Mammary epithelial cell (primary cell): ENCODE measurements around the gene SEMA5A.

Source experiments
- EZH2 ChIP-seq: IDR thresholded peaks from 2 replicates; pipeline ENCODE4 v1.6.1; 2012; ENCODE audit warnings: low read length, inconsistent platforms, borderline replicate concordance
- TF ChIP-seq, protein P1 (sequence below), 2 donors: IDR thresholded peaks in 1 of 2; conservative IDR thresholded peaks in 1 of 2; 2 replicates each; pipeline ENCODE4 v1.5.1; 2011 to 2012; ENCODE audit warnings: inconsistent platforms in 2 of 2, low read length in 2 of 2, mild to moderate bottlenecking in 2 of 2, control low read depth in 1 of 2, low read depth in 1 of 2; ENCODE audit not compliant: insufficient read depth in 1 of 2; ENCODE audit errors: extremely low read depth in 1 of 2

DNA sequence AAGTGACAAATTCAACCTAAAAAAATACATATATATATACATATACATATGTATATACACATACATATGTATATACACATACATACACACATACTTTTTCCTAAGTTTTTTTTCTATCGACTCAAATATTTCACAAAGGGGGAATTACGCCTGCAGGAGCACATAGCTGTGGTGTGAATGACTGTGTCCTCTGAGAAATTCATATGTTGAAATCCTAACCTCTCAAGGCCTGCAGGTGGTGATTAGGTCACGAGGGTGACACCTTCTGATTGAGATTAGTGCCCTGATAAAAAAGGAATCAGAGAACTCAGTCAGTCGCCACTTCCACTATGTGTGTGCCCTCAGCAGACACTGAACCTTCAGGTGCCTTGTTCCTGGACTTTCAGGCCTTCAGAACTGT is 248.7 kb downstream of the SEMA5A start:
- TF ChIP-seq, protein P1, sequence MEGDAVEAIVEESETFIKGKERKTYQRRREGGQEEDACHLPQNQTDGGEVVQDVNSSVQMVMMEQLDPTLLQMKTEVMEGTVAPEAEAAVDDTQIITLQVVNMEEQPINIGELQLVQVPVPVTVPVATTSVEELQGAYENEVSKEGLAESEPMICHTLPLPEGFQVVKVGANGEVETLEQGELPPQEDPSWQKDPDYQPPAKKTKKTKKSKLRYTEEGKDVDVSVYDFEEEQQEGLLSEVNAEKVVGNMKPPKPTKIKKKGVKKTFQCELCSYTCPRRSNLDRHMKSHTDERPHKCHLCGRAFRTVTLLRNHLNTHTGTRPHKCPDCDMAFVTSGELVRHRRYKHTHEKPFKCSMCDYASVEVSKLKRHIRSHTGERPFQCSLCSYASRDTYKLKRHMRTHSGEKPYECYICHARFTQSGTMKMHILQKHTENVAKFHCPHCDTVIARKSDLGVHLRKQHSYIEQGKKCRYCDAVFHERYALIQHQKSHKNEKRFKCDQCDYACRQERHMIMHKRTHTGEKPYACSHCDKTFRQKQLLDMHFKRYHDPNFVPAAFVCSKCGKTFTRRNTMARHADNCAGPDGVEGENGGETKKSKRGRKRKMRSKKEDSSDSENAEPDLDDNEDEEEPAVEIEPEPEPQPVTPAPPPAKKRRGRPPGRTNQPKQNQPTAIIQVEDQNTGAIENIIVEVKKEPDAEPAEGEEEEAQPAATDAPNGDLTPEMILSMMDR (conservative IDR thresholded peaks at IDR 0.05 in 1 of 2, IDR thresholded peaks at IDR 0.05 in 1 of 2; ENCODE audit: extremely low read depth in 1 of 2, insufficient read depth in 1 of 2, low read depth in 1 of 2, low read length in 2 of 2), result no peak
- no peak for TF ChIP-seq EZH2
